Fibroblast of mammary gland (primary cell): Measurements from ENCODE around the gene RAB3IP.
"Not testable (repeated sequence)": the region's sequence is repeated elsewhere in the genome, so short reads cannot be mapped to it uniquely, and the experiment has no call there.

Experiments
- DNase-seq: peaks from one replicate; pipeline ENCODE4 v3.0.0-alpha.2; 2010; ENCODE audit warnings: low read depth
- H3K4me3 ChIP-seq: 2 replicates; pipeline ENCODE4 v1.5.1; 2011; ENCODE audit warnings: low read depth, mild to moderate bottlenecking, low read length, moderate library complexity; ENCODE audit not compliant: control insufficient read depth
- TF ChIP-seq, protein P1 (sequence below): conservative IDR thresholded peaks from 2 replicates; pipeline ENCODE4 v1.5.1; 2011; ENCODE audit warnings: low read depth, low read length, inconsistent platforms; ENCODE audit not compliant: control insufficient read depth, insufficient read depth

RAB3IP gene

DNA sequence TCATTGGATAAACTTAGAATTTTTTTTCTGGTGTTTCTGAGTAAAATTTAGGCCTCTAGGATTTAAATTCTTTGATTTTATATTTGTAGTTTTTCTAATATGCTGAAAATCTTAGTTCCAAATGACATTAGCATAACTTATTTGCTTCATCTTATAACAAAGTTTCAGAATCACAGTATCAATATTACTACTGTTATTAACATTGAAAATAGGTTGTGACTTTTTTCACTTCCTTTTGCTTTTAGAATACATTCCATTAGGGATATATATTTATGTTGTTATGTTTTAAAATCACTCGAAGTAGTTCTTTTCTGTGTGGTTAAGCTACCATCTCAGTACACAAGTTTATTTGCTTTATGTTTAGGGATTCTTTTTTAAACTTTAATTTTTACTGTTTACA, 12.8 kb downstream of the RAB3IP start:
- DNase-seq = no peak
- TF ChIP-seq, protein P1, sequence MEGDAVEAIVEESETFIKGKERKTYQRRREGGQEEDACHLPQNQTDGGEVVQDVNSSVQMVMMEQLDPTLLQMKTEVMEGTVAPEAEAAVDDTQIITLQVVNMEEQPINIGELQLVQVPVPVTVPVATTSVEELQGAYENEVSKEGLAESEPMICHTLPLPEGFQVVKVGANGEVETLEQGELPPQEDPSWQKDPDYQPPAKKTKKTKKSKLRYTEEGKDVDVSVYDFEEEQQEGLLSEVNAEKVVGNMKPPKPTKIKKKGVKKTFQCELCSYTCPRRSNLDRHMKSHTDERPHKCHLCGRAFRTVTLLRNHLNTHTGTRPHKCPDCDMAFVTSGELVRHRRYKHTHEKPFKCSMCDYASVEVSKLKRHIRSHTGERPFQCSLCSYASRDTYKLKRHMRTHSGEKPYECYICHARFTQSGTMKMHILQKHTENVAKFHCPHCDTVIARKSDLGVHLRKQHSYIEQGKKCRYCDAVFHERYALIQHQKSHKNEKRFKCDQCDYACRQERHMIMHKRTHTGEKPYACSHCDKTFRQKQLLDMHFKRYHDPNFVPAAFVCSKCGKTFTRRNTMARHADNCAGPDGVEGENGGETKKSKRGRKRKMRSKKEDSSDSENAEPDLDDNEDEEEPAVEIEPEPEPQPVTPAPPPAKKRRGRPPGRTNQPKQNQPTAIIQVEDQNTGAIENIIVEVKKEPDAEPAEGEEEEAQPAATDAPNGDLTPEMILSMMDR = no peak
- H3K4me3 ChIP-seq = no peak overlapping the region

DNA sequence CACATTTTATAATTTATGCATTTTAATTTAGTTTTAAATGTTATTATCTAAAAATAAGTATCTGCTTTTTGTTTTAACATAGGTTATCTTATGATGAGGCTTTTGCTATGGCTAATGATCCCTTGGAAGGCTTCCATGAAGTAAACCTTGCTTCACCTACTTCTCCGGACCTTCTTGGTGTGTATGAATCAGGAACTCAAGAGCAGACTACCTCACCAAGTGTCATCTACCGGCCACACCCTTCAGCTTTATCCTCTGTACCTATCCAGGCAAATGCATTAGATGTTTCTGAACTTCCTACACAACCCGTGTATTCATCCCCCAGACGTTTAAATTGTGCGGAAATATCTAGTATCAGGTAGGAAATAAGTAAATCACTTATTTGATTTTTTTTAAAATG, 16.6 kb downstream of the RAB3IP start:
- DNase-seq = no peak
- no peak overlapping the region for H3K4me3 ChIP-seq
- TF ChIP-seq, protein P1 = no peak

DNA sequence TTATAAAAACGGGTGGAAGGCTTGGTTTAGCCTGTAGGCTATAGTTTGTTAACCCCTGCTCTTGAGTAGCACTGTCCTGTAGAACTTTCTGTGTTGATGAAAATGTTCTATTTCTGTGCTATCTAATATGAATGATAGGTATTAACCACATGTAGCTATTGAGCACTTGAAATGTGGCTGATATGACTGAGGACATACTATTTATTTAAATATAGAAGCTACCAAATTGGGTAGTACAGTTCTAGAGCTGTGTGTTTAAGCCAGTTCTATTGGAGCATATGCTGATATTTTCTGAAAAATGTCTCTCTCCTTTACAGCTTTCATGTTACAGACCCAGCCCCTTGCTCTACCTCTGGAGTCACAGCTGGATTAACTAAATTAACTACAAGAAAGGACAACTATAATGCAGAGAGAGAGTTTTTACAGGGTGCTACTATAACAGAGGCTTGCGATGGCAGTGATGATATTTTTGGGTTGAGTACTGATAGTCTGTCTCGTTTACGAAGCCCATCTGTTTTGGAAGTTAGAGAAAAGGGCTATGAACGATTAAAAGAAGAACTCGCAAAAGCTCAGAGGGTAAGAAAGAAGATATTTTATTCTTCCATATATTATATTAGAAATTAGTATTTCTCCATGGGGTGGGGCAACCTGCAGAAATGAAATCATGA, 17.6 kb downstream of the RAB3IP start:
- DNase-seq = no peak
- H3K4me3 ChIP-seq = no peak overlapping the region
- TF ChIP-seq, protein P1 = no peak

DNA sequence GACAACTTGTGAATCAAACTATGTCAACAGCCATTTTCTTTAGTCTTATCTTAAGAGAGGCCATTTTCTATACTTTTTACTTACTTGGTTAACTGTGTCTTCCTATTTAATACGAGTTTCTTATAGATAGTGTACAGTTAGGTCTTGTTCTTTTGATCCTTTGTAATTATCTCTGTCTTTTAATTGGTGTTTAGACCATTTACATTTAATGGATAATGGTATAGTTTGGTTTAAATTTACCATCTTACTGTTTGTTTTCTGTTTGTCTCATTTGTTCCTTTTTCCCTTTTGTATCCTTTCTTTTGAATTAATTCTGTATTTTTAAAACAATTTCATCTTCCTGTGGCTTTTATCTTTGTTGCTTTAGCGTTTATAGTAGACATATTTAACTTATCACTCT, 19.4 kb downstream of the RAB3IP start:
- no peak for DNase-seq
- TF ChIP-seq, protein P1 = no peak
- no peak overlapping the region for H3K4me3 ChIP-seq

DNA sequence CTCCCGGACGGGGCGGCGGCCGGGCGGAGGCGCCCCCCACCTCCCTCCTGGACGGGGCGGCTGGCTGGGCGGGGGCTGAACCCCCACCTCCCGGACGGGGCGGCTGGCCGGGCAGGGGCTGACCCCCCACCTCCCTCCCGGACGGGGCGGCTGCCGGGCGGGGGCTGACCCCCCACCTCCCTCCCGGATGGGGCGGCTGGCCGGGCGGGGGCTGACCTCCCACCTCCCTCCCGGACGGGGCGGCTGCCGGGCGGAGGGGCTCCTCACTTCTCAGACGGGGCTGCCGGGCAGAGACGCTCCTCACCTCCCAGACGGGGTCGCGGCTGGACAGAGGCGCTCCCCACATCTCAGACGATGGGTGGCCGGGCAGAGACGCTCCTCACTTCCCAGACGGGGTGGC, 20.9 kb downstream of the RAB3IP start:
- not testable (repeated sequence) for DNase-seq, H3K4me3 ChIP-seq

DNA sequence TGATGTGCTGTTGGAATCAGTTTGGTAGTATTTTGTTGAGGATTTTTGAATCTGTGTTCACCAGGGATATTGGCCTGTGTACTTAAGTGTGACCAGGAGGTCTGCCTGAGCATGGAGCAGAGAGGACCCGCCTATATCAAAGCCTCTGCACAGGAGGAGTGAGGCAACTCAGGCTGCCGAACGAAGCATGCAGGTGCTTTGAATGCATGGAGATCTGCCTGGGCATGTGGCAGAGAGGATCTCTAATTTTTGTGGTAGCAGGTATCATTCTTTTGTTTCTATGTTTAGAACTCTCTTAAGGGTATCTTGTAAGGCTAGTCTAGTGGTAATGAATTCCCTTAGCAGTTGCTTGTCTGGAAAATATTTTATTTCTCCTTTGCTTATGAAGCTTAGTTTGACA, 26.9 kb downstream of the RAB3IP start:
- no peak for DNase-seq
- no peak overlapping the region for H3K4me3 ChIP-seq
- TF ChIP-seq, protein P1 = no peak

DNA sequence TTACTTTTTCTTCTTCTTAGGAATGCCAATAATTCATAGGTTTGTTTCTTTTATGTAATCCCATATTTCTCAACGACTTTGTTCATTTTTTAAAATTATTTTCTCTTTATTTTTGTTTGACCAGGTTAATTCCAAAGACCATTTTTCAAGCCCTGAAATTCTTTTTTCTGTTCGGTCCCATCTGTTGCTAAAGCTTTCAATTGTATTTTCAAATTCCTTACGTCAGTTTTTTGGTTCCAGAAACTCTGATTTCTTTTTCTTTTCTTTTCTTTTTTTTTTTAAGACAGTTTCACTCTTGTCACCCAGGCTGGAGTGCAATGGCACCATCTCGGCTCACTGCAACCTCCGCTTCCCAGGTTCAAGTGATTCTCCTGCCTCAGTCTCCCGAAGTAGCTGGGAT, 27.6 kb downstream of the RAB3IP start:
- no peak for DNase-seq
- H3K4me3 ChIP-seq = no peak overlapping the region
- TF ChIP-seq, protein P1 = no peak
